Measurements from ENCODE around the gene FRMD4A. TPM values are rescaled to one million over a fixed set of nuclear protein-coding genes. Genes with fewer than 3 reads are reported as not detected.
"Not testable (repeated sequence)": the region's sequence is repeated elsewhere in the genome, so short reads cannot be mapped to it uniquely, and the experiment has no call there.

FRMD4A gene
- total RNA-seq, 2 donors from 2014 or later = 1.5 to 2.1 TPM

DNA sequence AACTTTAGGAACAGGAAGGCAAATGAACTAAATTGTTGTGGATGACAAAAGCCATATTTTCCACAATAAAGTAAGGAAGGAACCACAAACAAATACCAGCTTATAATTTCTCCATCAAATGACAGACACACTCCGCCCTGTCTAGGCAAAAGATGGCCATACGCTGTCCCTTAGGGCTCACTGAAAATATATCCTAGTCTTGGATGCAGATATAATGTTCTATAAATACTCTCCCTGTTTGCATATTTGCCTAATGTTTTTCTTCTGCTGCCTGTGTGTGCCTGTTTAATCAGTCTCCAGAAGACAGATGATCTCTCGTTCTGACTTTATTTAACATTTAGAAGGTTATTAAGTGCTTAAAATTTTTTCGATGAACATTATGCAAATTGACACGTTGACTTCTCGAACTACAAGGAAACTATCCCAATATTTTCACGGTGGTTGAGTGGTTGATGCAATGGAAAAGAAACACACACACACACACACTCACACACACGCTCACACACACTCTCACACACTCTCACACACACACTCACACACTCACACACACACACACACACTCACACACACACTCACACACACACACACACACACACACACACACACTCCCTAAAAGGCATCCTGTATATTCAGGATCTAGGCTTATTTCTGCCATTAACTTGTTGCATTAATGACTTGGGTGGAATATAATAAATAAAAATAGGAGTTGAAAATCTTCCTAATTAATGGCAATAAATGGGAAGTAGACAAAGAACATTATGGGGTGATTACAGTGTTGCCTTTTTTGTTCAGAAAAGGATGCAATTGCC, 446.9 kb downstream of the FRMD4A start:
- Mint-ChIP-seq H3K36me3 (no peaks in the 10 kb centered on the region), H3K4me3 (no peak overlapping the region), H3K4me1 (ENCODE audit: low read depth in 2 of 2) (no peaks in the 10 kb centered on the region), H3K27me3 (peaks cover 30 to 44% of the 10 kb centered on the region in 2 donors), H3K27ac (no peak overlapping the region), H3K9me3 (no peaks in the 10 kb centered on the region)
- no peak for DNase-seq (ENCODE audit: low spot score)
- ATAC-seq = no peak

DNA sequence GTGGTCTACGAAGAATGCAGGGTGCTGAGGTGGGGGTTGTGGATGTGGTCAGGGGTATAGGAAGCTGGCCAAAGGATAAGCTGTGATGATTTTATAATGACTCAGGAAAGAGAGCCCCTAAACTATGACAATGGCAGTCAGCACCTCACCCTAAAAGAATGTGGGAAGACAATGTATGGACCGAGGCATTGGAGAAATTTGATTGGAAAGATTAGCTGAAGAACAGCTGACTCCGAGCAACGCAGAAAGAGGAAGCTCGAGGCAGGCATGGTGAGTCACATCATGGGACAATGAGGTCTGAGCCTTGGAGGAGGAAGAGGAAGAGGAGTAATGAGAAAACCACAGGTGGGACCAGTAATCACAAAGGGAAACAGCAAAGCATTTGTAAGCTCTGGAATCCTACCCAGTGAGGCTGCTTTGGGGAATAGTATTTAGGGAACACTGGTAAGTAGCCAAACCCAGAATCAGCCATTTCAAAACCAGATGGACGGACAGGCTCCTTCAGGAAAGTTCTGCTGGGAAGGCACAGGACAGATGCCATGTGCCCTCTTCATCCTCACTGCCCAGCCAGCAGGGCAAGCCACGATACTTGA, 448.5 kb downstream of the FRMD4A start:
- Mint-ChIP-seq H3K27ac (no peak overlapping the region), H3K36me3 (no peaks in the 10 kb centered on the region), H3K9me3 (no peaks in the 10 kb centered on the region), H3K4me1 (ENCODE audit: low read depth in 2 of 2) (no peaks in the 10 kb centered on the region), H3K4me3 (no peak overlapping the region), H3K27me3 (peaks cover 22 to 31% of the 10 kb centered on the region in 2 donors)
- ATAC-seq = no peak
- DNase-seq (ENCODE audit: low spot score) = no peak

DNA sequence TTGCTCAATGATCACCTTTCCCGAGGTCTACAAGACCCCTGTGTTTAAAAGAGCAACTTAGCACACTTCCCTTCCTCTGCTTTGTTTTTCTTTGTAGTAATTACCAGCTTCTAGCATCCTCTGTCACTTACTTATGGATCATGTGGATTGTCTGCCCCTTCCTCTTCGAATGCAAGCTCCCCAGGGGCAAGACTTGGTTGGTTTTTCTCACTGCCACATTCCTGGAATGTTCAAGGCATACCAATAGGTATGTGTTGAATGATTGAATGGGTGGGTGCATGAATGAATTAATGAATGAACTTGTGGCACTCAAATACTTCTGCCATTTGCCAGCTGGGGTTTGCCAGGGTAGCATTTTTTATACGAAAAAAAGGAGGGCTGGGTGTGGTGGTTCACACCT, 450.0 kb downstream of the FRMD4A start:
- no peak overlapping the region for H3K4me3 Mint-ChIP-seq
- H3K9me3 Mint-ChIP-seq = no peaks in the 10 kb centered on the region
- H3K4me1 Mint-ChIP-seq (ENCODE audit: low read depth in 2 of 2) = no peaks in the 10 kb centered on the region
- DNase-seq (ENCODE audit: low spot score) (no peak), ATAC-seq (no peak)
- peaks cover 18 to 27% of the 10 kb centered on the region in 2 donors for H3K27me3 Mint-ChIP-seq
- no peaks in the 10 kb centered on the region for H3K36me3 Mint-ChIP-seq
- H3K27ac Mint-ChIP-seq = no peak overlapping the region

DNA sequence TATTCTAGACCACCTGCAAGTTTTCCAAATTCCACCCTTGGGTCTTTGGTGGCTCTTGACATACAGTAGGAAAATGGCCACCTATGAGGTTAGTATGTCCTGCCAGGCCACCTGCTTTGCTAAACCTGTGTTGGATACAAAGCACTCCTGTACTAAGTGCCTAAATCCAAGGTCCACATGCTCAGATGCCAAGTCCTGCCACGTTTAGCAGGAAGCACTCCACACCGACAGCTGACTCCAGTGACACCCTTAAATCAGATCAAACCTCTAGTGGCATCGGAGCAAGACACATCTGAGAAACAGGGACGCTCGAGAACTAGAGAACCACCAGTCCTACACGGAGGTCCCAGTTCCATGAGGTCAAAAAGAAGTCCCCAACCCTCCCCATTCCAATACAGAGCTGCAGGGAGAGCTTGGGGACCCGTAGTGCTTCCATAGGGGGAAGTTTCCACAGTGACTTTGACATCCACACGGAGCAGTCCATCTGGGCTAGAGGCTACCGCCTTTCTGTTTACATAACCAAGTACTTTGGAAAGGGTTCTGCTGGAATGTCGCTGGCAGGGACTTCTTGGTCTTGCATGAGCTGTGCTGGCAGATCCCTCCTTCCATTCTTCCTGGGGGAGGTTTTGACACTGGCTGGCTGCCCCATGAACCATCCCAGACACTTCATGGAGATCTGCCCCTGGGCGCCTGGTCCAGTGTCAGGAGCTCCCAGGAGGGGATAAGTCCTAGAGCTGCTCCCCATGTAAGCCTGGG, 453.4 kb downstream of the FRMD4A start:
- Mint-ChIP-seq H3K27me3 (peaks cover 12 to 18% of the 10 kb centered on the region in 2 donors), H3K4me1 (ENCODE audit: low read depth in 2 of 2) (no peaks in the 10 kb centered on the region), H3K36me3 (no peaks in the 10 kb centered on the region), H3K4me3 (no peak overlapping the region), H3K27ac (no peak overlapping the region), H3K9me3 (no peaks in the 10 kb centered on the region)
- peak in 1 of 2 donors; percentile 28 for ATAC-seq
- DNase-seq (ENCODE audit: low spot score) = no peak

DNA sequence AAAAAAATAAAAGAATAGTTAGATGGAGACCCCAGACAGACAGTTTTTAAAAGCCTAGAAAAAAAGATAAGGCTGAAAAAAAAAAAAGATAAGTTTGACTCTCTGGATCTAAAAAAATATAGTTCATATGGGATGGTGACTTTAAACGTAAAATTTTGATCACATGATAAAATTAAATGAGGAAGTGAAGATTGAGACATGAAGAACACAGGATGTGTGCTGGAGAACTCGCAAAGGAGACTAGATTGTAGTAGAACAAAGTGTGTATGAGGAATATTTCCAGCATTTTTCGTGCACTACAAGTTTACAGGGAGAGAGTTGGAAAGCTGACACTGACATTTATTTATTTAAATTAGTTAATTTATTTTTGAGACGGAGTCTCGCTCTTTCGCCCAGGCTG, 457.5 kb downstream of the FRMD4A start:
- H3K9me3 Mint-ChIP-seq = no peaks in the 10 kb centered on the region
- no peak overlapping the region for H3K27ac Mint-ChIP-seq

DNA sequence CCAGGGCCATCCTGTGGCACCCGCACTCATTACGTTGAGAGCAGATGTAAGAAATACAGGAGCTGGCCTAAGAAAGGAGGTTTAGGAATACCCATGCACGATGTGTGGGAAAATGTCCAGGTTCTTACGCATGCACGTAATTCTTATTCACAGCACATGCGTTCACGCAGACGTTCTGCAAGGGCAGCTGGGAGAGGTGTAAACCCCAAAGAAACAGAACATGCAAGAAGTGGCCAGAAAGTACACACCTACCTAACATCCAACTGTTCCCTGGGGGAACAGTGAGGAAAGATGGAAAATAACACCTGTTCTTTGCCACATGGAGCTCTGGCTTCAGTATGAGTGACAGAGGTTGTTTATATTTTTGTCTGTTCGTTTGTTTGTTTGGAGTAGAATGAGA, 458.3 kb downstream of the FRMD4A start:
- Mint-ChIP-seq H3K9me3 (no peaks in the 10 kb centered on the region), H3K27me3 (peaks cover 13 to 18% of the 10 kb centered on the region in 2 donors), H3K36me3 (no peaks in the 10 kb centered on the region), H3K4me3 (no peak overlapping the region), H3K4me1 (ENCODE audit: low read depth in 2 of 2) (no peaks in the 10 kb centered on the region), H3K27ac (no peak overlapping the region)
- ATAC-seq (no peak), DNase-seq (ENCODE audit: low spot score) (no peak)

More for the DNA sequence above, 457.5 kb downstream of the FRMD4A start:
- DNase-seq (ENCODE audit: low spot score) (no peak), ATAC-seq (no peak)
- no peaks in the 10 kb centered on the region for H3K4me1 Mint-ChIP-seq (ENCODE audit: low read depth in 2 of 2)
- no peaks in the 10 kb centered on the region for H3K36me3 Mint-ChIP-seq
- H3K4me3 Mint-ChIP-seq = no peak overlapping the region
- H3K27me3 Mint-ChIP-seq = peaks cover 13 to 18% of the 10 kb centered on the region in 2 donors

DNA sequence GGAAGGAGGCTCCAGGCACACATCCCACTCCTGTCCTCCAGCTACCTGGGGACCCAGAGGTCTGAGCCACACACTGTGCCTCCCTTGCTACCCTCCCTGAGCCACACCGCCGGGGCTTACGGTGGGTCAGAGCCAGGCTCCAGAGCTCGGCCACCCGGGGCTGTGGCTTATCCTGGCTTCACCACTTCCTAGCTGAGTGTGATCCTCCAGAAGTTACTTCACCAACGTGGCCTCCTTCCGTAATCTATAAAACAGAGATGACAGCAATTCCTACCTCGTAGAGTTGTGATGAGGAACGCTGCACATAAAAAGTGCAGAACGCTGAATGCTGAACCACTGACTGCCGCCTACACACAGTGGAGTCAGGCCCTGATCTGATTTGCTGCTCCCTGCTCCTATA, 458.9 kb downstream of the FRMD4A start:
- Mint-ChIP-seq H3K4me3 (no peak overlapping the region), H3K4me1 (ENCODE audit: low read depth in 2 of 2) (no peaks in the 10 kb centered on the region), H3K27me3 (peaks cover 13 to 18% of the 10 kb centered on the region in 2 donors), H3K27ac (no peak overlapping the region), H3K9me3 (no peaks in the 10 kb centered on the region), H3K36me3 (no peaks in the 10 kb centered on the region)
- DNase-seq (ENCODE audit: low spot score) = no peak
- peak; percentile 41 to 59 for ATAC-seq

DNA sequence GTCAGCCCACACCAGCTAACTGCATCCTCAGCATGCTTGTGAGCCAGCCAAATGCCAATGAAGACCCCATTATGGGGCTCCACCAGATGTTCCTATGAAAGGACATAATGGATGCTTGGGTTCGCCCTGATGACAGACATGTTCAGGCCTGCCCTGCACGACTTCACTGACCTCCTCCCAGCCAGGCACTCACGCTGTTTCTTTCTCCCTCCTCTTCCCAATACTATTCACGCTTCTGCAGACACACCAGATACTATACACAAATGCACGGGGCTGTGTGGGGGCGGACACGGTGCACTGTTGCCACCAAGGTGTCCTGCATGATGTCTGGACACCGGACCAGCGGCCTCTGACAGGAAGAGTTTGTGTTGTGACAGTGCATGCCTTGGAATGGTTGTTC, 459.7 kb downstream of the FRMD4A start:
- peaks cover 18 to 21% of the 10 kb centered on the region in 2 donors for H3K27me3 Mint-ChIP-seq
- no peaks in the 10 kb centered on the region for H3K9me3 Mint-ChIP-seq
- H3K4me3 Mint-ChIP-seq = no peak overlapping the region
- DNase-seq (ENCODE audit: low spot score) = no peak
- H3K4me1 Mint-ChIP-seq (ENCODE audit: low read depth in 2 of 2) = peaks cover 0 to 3% of the 10 kb centered on the region in 2 donors
- peak in 1 of 2 donors; percentile 34 for ATAC-seq
- H3K27ac Mint-ChIP-seq = no peak overlapping the region
- no peaks in the 10 kb centered on the region for H3K36me3 Mint-ChIP-seq

DNA sequence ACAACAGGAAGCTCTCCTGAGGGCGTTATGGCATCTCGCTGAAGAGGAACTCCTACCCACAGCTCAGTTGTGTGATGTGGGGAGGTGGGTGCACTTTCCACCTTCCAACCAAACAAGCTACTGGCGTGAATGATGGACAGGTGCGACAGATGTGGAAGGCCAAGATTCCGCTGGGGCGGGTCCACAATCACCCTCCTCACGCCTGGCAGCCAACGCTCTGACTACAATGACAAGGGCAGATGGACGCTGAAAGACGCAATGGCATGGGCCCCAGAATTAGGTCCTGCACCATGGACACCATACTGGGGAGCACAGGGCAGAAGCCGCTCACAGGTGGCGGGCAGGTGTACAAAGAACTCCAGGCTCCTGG, 461.4 kb downstream of the FRMD4A start:
- Mint-ChIP-seq H3K4me1 (ENCODE audit: low read depth in 2 of 2) (peaks cover 0 to 3% of the 10 kb centered on the region in 2 donors), H3K36me3 (no peaks in the 10 kb centered on the region), H3K27ac (no peak overlapping the region), H3K4me3 (no peak overlapping the region), H3K27me3 (peaks cover 7 to 15% of the 10 kb centered on the region in 2 donors), H3K9me3 (no peaks in the 10 kb centered on the region)
- DNase-seq (ENCODE audit: low spot score) = no peak
- ATAC-seq = peak in 1 of 2 donors; percentile 12

DNA sequence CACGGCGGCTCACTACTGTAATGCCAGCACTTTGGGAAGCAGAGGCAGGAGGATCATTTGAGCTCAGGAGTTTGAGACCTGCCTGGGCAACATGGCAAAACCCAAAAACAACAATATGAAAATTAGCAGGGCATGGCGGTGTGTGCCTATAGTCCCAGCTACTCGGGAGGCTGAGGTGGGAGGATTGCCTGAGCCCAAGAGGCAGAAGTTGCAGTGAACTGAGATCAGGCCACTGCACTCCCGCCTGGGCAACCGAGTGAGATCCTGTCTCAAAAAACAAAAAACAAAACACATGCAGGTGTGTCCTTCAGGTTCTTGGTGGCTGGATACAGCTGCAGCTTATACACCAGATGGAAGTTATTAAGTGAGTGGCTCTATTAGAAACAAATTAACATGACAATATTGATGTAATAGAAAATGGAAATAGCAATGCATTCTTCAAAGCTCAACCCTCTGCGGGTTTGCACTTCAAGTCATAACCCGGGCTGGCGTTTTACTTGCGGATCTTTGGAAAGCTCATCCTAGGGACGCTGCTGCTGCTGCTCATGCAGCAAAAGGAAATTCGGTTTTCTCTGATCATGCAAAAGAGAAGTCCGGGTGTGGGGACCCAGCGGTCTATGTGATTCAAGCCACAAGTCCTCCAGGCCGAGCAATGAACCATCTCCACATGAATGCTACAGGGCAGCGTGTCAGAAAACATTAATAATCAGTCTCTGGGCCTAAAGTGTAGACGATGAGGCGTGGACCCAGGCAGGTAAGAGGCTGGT, 462.0 kb downstream of the FRMD4A start:
- Mint-ChIP-seq H3K9me3 (no peaks in the 10 kb centered on the region), H3K4me3 (no peak overlapping the region), H3K36me3 (no peaks in the 10 kb centered on the region), H3K27me3 (peaks cover 7 to 15% of the 10 kb centered on the region in 2 donors), H3K4me1 (ENCODE audit: low read depth in 2 of 2) (peaks cover 0 to 3% of the 10 kb centered on the region in 2 donors), H3K27ac (no peak overlapping the region)
- ATAC-seq (no peak), DNase-seq (ENCODE audit: low spot score) (no peak)

DNA sequence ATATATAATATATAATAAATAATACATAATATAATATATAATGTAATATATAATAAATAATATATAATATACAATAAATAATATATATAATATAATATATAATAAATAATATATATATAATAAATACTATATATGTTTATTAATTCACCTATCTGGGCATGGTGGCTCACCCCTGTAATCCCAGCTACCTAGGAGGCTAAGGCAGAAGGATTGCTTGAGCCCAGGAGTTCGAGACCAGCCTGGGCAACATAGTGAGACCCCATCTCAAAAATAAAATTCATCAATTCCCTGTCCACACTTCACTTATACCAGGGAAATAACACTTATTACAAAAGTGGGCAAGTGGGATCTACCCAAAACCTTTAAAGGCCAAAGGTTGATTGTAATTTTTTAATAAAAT, 462.9 kb downstream of the FRMD4A start:
- no peak overlapping the region for H3K4me3 Mint-ChIP-seq
- H3K4me1 Mint-ChIP-seq (ENCODE audit: low read depth in 2 of 2) = peaks cover 0 to 3% of the 10 kb centered on the region in 2 donors
- H3K27ac Mint-ChIP-seq = no peak overlapping the region
- no peak for DNase-seq (ENCODE audit: low spot score)
- ATAC-seq = no peak
- H3K9me3 Mint-ChIP-seq = no peaks in the 10 kb centered on the region
- H3K27me3 Mint-ChIP-seq = peaks cover 10 to 13% of the 10 kb centered on the region in 2 donors
- H3K36me3 Mint-ChIP-seq = no peaks in the 10 kb centered on the region

DNA sequence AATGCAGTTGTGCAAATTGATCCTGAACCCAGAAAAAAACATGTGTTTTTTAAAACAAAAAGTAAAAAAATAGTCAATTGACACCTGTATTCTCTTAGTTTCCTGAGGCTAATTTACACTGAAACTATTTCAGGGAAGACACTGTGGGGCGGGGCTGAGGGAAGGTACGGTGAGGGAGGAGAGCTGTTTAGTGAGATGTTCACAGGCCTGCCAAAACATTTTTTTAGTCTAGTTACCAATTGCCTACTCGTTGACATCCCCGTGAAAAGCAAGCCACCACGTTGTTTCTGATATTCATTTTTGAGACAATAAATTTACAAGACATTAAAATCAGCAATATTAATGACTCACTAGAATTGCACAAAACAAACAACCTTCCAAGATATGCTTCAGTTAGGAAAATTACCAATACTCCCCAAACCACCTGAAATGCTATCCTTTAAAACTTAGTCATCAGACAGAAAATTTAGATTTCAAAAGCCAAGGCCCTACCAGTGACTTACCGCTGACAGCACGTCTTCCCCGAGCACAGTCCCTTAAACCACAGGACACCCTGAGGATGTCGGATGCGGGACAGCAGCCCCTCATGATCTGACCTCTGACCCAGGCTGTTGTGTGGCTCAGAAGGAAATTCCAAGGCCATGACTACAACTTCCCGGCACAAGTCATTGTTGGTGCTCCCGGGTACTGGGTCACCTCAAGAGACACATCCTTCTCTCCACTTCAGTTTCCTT, 464.8 kb downstream of the FRMD4A start:
- Mint-ChIP-seq H3K9me3 (no peaks in the 10 kb centered on the region), H3K36me3 (no peaks in the 10 kb centered on the region), H3K27ac (no peak overlapping the region), H3K27me3 (peaks cover 8 to 25% of the 10 kb centered on the region in 2 donors), H3K4me3 (no peak overlapping the region), H3K4me1 (ENCODE audit: low read depth in 2 of 2) (peaks cover 0 to 3% of the 10 kb centered on the region in 2 donors)
- ATAC-seq = no peak
- DNase-seq (ENCODE audit: low spot score) = no peak

DNA sequence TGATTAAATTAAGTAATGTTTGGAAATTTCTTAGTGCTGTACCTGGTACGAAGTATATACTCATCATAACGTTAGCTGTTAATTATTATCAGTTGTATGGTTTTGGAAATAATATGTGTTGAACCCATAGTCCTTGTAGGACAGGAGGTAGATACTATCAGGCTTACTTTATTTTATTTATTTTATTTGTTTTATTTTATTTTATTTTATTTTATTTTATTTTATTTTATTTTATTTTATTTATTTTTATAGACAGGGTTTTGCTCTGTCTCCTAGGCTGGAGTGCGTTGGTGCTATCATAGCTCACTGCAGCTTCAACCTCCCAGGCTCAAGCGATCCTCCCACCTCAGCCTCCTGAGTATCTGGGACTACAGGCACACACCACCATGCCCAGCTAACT, 465.5 kb downstream of the FRMD4A start:
- not testable (repeated sequence) for H3K4me1 Mint-ChIP-seq (ENCODE audit: low read depth in 2 of 2); ATAC-seq; H3K36me3 Mint-ChIP-seq; DNase-seq (ENCODE audit: low spot score); H3K9me3 Mint-ChIP-seq; H3K27ac Mint-ChIP-seq; H3K4me3 Mint-ChIP-seq
- H3K27me3 Mint-ChIP-seq = peaks cover 8 to 25% of the 10 kb centered on the region in 2 donors
